ENCODE results near the gene EFCAB8.

DNA sequence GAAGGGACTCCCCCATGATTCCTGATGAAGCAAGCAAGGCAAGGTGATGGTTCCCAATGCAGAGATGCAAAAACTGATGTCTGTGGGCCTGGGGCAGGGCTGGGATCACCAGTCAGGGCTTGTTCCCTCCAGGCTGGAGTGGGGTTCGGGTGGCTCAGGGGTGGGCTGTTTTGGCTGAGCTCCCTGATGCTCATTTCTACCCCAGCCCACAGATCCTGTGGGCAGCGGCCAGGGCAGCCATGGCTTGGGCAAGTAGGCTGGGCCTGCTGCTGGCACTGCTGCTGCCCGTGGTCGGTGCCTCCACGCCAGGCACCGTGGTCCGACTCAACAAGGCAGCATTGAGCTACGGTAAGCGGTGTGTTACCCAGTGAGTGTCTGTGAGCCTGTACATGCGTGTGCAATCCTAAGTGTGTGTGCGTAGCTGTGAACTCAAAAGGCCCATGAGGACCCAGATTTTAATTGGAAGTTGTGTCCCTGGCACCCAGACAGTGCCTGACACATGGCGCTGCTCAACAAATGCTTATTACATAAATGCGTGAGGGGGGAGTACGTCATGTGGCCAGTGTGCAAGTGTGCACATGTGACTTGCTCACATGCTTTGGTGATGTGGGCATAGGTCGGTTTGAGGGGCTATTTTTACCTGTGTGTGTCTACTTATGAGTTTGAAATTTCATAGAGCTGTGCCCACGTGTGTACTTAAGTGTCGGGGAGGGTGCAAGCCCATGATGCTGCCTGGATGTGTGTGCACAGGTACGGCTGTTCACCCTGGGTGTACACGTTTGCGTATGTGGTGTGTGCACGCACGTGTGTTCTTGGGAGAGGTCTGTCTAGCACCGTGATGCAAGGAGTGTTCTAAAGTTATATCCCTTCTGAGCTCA, 149.9 kb downstream of the EFCAB8 start:
- TF ChIP-seq, protein P1, sequence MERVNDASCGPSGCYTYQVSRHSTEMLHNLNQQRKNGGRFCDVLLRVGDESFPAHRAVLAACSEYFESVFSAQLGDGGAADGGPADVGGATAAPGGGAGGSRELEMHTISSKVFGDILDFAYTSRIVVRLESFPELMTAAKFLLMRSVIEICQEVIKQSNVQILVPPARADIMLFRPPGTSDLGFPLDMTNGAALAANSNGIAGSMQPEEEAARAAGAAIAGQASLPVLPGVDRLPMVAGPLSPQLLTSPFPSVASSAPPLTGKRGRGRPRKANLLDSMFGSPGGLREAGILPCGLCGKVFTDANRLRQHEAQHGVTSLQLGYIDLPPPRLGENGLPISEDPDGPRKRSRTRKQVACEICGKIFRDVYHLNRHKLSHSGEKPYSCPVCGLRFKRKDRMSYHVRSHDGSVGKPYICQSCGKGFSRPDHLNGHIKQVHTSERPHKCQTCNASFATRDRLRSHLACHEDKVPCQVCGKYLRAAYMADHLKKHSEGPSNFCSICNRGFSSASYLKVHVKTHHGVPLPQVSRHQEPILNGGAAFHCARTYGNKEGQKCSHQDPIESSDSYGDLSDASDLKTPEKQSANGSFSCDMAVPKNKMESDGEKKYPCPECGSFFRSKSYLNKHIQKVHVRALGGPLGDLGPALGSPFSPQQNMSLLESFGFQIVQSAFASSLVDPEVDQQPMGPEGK (CRISPR knock-in tag; IDR thresholded peaks at IDR 0.05; ENCODE audit: borderline replicate concordance): no peak
- TF ChIP-seq ZC3H10 (CRISPR knock-in tag; IDR thresholded peaks at IDR 0.05) (no peak), ARNTL (CRISPR knock-in tag; IDR thresholded peaks at IDR 0.05; ENCODE audit: borderline replicate concordance, low read depth) (no peak), ZNF8 (CRISPR knock-in tag; IDR thresholded peaks at IDR 0.05) (no peak), ISL1 (CRISPR knock-in tag; IDR thresholded peaks at IDR 0.05) (no peak), ZNF565 (CRISPR knock-in tag; conservative IDR thresholded peaks at IDR 0.05; ENCODE audit: low read depth) (no peak), OSR1 (CRISPR knock-in tag; IDR thresholded peaks at IDR 0.05) (no peak), RARB (CRISPR knock-in tag; IDR thresholded peaks at IDR 0.05) (no peak), ESRRG (CRISPR knock-in tag; IDR thresholded peaks at IDR 0.05) (no peak), TCF4 (CRISPR knock-in tag; IDR thresholded peaks at IDR 0.05; ENCODE audit: borderline replicate concordance) (no peak)
- TF ChIP-seq, protein P2, sequence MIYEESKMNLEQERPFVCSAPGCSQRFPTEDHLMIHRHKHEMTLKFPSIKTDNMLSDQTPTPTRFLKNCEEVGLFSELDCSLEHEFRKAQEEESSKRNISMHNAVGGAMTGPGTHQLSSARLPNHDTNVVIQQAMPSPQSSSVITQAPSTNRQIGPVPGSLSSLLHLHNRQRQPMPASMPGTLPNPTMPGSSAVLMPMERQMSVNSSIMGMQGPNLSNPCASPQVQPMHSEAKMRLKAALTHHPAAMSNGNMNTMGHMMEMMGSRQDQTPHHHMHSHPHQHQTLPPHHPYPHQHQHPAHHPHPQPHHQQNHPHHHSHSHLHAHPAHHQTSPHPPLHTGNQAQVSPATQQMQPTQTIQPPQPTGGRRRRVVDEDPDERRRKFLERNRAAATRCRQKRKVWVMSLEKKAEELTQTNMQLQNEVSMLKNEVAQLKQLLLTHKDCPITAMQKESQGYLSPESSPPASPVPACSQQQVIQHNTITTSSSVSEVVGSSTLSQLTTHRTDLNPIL (CRISPR knock-in tag; IDR thresholded peaks at IDR 0.05; ENCODE audit: low read depth): no peak

Measured in SK-N-SH treated with all-trans-retinoic acid at 6 μM for 48 hours (cell line).